ENCODE data around the gene FFAR3.
"Not testable (repeated sequence)": the region's sequence is repeated elsewhere in the genome, so short reads cannot be mapped to it uniquely, and the experiment has no call there.

The FFAR3 gene

DNA sequence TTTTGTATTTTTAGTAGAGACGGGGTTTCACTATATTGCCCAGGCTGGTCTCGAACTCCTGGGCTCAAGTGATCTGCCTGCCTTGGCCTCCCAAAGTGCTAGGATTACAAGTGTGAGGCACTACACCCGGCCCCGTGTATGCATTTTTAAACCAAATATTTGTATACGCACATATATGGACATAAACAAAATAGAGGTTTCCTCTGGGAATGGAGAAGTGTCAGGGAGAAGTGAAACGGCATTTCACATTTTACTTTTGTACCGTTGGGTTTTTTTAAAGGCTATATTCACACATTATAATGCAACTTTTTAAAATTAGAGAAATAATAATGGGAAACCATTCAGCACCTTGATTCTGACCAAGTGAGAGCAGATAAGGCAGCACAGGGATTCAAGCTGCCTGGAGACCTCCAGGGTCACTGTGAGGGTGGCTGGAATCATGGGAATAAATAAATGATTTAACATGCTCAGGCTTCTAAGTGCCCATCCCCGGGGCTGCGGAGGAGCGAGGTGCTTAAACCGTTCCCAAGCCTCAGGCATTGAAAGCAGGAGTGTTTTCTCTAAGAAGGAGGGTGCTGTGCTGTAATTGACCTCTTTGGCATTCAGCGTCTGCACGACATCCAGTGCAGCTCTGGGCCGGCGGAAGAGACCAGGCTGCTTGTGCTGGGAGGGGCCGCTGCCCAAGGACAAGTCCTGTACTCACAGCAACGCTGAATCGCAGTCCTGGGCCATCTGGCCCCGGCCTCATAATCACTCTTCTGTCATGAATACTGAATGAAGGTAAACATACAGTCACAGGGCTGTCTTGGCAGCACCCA lies 37.3 kb downstream of the FFAR3 start:
- in situ Hi-C loops (cut with MboI; ENCODE audit: low pct_unique_long_range_greater_than_20kb, low sequenced_read_pairs) = no loop called here
- no peak for DNase-seq

DNA sequence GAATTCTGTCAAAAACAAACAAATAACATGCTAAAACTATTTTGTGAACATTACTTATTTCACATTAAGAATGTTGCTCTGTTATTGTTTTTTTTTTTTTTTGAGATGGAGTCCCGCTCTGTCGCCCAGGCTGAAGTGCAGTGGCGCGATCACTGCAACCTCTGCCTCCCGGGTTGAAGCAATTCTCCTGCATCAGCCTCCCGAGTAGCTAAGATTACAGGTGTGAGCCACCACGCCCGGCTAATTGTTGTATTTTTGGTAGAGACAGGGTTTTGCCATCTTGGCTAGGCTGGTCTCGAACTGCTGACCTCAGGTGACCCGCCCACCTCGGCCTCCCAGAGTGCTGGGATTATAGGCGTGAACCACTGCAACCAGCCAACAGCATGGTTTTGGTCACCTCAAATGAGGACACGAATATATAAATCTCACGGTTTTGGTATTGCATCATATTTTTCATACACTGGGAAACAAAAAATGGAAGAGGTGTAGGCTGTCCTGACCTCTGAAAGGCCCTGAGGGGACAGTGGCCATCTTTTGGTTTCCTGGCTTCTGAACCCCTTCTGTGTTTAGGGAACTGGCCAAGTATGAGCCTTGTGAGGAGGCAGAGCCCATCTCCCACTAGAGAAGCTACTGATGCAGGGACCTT lies 38.1 kb downstream of the FFAR3 start:
- no peak for DNase-seq
- in situ Hi-C loops (cut with MboI; ENCODE audit: low pct_unique_long_range_greater_than_20kb, low sequenced_read_pairs) = no loop called here

DNA sequence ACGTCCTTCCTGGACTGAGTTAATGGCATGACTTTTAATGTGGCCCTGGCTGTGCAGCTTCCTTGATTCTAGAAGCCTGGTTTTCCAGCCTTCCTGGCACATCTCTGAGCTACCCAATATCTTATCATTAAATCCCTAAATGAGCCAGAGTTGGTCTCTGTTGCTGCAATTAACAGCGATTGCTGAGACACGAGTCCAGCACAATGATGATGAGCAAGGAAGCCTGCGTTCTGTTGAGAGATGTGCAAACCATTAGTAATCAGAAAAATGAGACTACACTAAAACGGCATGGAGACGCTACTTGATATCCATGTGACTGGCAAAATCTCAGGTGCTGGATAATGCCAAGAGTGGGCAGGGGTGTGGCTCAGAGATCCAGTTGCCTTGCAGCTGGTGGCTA lies 38.8 kb downstream of the FFAR3 start:
- in situ Hi-C loops (cut with MboI; ENCODE audit: low pct_unique_long_range_greater_than_20kb, low sequenced_read_pairs) = no loop called here
- DNase-seq = no peak

DNA sequence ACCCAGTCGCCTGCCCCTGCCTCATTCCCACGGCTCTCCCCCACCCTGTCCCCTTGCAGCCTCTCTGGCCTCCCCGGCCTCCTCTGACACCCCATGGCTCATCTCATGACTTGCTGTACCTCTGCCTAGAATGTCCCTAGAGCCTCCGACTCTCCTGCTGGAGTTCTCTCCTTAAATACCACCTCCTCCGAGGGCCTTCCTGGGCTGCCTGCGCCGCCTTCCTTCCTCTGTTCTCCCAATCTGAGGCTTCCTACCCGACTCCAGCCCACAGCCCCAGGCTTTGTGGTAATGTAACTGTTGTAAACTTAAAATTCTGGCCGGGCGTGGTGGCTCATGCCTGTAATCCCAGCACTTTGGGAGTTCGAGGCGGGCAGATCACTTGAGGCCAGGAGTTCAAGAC lies 40.3 kb downstream of the FFAR3 start:
- in situ Hi-C loops (cut with MboI; ENCODE audit: low pct_unique_long_range_greater_than_20kb, low sequenced_read_pairs) = no loop called here

DNA sequence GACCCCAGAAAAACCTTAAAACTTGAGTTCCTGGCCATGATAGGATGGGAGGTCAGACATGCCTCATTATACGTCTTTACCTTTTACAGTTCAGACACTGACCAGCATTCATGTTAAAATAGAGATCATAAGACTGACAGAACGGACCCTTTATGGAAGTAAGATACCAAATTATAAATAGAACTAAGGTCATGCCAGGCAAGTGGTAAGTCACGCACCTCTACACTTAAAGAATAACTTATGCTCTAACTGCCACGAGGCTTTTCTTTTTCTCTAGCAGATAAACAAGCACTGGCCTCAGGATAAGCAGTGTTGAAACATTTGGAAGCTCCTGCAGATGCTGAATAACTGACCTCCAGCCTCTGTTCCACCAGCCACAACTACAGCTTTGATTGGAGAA lies 41.0 kb downstream of the FFAR3 start:
- DNase-seq = no peak
- in situ Hi-C loops (cut with MboI; ENCODE audit: low pct_unique_long_range_greater_than_20kb, low sequenced_read_pairs) = no loop called here

More for the DNA sequence above, 40.3 kb downstream of the FFAR3 start:
- no peak for DNase-seq

DNA sequence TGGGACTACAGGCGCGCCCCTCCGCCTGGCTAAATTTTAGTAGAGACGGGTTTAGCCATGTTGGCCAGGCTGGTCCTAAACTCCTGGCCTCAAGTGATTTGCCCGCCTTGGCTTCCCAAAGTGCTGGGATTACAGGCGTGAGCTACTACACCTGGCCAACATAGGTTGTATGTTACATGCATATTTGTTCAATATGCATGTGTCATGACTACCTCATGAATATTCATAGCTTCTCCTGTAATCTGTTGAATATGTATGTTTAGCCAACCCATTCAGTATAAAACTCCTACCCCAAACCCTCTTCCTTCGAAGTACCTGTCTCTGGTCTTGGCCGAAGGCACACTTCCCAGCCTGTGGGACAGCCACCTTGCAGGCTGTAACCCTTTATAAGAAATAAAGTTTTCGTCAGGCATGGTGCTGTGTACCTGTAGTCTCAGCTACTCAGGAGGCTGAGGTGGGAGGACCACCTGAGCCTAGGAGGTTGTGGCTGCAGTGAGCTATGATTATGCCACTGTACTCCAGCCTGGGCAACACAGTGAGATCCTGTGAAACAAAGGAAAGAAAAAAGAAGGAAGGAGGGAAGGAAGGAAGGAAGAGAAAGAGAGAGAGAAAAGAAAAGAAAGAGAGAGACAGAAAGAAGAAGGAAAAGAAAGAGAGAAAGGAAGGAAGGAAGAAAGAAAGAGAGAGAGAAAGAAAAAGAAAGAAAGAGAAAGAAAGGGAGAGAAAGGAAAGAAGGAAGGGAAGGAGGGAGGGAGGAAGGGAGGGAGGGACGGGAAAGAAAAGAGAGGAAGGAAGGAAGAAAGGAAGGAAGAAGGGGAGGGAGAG lies 41.9 kb downstream of the FFAR3 start:
- in situ Hi-C loops (cut with MboI; ENCODE audit: low pct_unique_long_range_greater_than_20kb, low sequenced_read_pairs) = no loop called here
- no peak for DNase-seq

DNA sequence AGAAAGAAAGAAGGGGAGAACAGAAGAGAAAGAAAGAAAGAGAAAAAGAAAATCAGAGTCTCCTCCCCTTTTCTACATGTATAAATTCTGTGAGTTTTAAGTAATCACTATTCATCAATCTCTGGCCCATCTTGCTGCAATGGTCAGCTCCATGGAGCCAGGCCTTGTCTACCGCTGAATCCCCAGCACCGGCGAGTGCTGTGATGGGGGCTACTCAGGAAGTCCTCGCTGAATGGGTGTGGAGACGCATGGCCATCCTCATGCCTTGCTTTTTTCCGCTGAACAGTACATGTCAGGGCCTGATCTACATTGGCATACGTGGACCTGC lies 42.5 kb downstream of the FFAR3 start:
- in situ Hi-C loops (cut with MboI; ENCODE audit: low pct_unique_long_range_greater_than_20kb, low sequenced_read_pairs) = no loop called here
- DNase-seq = no peak

DNA sequence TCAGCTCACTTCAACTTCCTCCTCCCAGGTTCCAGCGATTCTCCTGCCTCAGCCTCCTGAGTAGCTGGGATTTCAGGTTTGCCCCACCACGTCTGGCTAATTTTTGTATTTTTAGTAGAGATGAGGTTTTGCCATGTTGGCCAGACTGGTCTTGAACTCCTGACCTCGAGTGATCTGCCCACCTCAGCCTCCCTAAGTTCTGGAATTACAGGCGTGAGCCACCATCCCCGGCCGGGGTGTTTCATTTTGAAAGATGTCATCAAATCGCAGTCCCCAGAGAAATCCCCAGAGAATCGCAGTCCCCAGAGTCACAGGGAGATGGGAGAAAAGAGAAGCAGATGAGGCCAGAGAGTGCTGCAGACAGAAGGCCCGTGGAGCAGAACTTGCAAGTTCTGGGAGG lies 43.2 kb downstream of the FFAR3 start:
- DNase-seq; in situ Hi-C loops (cut with MboI; ENCODE audit: low pct_unique_long_range_greater_than_20kb, low sequenced_read_pairs): not testable (repeated sequence)

DNA sequence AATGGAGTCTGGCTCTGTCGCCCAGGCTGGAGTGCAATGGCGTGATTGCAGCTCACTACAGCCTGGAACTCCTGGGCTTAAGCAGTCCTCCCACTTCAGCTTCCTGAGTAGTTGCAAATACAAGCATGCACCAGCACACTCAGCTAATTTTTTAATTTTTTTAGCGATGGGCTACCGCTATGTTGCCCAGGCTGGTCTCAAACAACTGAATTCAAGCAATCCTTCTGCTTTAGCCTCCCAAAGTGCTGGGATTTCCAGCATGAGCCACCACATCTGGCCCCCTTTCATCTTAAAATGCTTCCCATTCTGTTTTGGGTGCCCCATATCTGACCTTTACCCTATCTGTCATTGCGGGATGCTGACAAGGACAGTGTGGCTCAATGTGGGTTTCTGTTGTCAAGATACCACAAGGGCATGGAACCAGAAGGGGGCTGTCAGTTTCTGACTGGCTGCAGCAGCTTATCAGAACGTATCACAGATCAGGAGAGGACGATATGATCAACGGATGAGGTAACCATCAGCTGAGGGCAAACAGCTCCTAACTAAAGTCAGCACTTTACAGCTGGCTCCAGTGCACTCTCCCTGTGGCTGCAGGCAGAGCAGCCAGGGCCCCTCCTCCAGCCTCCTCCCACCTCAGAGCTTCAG lies 45.0 kb downstream of the FFAR3 start:
- in situ Hi-C loops (cut with MboI; ENCODE audit: low pct_unique_long_range_greater_than_20kb, low sequenced_read_pairs) = no loop called here
- no peak for DNase-seq

DNA sequence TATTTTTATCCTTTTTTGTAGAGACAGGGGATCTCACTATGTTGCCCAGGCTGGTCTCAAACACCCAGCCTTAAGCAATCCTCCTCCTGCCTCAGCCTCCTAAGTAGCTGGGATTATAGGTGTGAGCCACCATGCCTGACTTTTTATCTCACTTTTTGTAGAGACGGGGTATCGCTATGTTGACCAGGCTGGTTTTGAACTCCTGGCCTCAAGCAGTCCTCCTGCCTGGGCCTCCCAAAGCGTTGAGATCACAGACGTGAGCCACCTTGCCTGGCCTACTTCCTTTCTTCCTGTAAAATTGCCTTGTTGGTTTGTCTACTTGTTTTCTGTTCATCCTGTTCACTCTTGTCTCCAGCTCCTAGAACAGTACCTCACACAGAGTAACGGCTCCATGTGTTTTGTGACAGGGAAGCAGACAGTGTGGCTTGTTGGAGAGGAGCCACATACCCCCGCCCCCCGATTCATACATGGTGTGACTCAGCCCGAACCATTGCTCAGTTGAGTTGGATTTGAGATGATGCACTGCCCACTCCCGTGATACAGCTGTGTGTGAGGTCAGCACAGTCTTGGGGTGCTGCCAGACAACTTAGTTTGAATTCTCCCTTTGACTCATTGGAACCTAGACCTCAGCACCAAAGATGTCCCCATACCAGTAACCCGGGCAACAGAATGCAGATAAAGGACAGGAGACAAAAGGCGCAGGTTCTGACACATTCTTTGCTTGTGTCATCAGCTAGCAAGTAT lies 46.8 kb downstream of the FFAR3 start:
- in situ Hi-C loops (cut with MboI; ENCODE audit: low pct_unique_long_range_greater_than_20kb, low sequenced_read_pairs) = no loop called here
- DNase-seq = no peak

DNA sequence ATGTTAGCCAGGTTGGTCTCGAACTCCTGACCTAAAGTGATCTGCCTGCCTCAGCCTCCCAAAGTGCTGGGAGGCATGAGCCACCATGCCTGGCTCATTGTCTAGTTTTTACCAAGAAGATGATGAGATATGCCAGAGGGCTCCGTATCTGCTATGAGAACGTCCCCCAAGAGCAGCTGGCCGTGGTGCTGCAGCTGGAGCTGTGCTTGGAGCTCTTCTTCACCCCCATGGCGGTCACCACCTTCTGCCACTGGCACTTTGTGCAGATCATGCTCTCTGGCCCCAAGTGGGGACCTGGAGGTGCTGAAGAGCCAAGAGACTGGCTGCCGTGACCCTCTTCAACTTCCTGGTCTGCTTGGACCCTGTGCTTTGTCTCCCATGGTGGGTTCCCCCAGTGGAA lies 49.4 kb downstream of the FFAR3 start:
- in situ Hi-C loops (cut with MboI; ENCODE audit: low pct_unique_long_range_greater_than_20kb, low sequenced_read_pairs) = no loop called here
- no peak for DNase-seq

DNA sequence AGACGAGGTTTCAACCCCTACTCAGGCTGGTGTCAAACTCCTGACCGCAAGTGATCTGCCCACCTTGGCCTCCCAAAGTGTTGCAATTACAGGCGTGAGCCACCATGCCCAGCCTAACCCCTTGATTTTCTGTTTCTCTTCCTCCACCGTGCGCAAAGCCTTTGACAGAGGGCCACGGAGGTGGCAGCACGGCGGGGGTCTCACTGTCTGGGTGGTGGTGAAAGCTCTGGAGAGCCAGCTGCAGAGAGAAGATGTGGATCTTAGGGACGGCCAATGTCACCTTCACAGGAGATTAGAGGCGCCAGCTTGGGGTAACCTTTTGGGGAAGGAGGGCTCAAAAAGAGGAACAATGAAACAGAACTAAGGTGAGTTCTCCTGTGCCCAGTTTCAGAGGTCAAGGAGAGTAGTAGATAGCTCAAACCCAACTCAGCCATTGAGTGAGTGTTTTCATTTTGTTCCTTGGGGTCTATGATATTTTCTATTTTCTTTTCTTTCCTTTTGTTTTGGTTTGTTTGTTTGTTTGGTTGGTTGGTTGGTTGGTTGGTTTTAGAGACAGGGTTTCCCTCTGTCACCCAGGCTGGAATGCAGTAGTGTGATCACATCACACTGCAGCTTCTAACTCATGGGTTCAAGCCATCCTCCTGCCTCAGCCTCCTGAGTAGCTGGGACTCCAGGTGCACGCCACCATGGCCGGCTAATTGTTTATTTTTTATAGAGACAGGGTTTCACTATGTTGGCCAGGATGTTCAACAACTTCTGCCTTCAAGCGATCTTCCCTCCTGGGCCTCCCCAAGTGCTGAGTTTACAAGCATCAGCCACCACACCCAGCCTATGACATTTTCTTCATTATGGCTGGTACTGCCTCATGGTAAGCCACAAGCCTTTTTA lies 50.3 kb downstream of the FFAR3 start:
- in situ Hi-C loops (cut with MboI; ENCODE audit: low pct_unique_long_range_greater_than_20kb, low sequenced_read_pairs) = no loop called here
- no peak for DNase-seq

DNA sequence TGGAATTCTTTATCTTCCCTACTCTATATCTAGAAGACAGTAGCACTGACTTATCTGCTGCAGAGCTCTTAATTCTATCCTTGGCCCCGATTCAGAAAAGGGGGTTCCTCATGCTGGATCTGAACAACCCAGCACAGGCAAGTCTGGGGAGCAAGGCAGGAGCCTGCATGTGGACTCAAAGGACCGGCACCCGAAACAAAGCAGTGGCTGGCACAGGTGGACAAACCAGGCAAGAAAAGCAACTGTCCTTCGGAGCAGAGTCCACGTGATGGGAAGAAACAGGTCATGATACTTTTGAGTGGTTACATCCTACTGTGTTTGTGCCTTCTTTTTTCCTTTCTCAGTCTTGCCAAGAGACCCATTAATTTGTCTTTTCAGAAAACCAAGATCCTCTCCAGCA lies 50.9 kb downstream of the FFAR3 start:
- no peak for DNase-seq
- in situ Hi-C loops (cut with MboI; ENCODE audit: low pct_unique_long_range_greater_than_20kb, low sequenced_read_pairs) = no loop called here

Measured in KBM-7 (cell line).